Islet precursor cell (in vitro differentiated cells): ENCODE measurements around the gene HOXA5.
A peak's percentile ranks its signal among the peaks of the same experiment; 100 is the strongest.

Experiments used
- DNase-seq: peaks from one replicate; pipeline ENCODE4 v3.0.0-alpha.2; 2018

HOXA5 gene

GRCh38 chr7:27143023-27143949 is at the start of gene HOXA5:
Gene HOXA5, minus strand, starts transcription at chr7:27143681. Its CDS starts 74 bp downstream, at chr7:27143607.
- DNase-seq: peak; percentile 87

DNA sequence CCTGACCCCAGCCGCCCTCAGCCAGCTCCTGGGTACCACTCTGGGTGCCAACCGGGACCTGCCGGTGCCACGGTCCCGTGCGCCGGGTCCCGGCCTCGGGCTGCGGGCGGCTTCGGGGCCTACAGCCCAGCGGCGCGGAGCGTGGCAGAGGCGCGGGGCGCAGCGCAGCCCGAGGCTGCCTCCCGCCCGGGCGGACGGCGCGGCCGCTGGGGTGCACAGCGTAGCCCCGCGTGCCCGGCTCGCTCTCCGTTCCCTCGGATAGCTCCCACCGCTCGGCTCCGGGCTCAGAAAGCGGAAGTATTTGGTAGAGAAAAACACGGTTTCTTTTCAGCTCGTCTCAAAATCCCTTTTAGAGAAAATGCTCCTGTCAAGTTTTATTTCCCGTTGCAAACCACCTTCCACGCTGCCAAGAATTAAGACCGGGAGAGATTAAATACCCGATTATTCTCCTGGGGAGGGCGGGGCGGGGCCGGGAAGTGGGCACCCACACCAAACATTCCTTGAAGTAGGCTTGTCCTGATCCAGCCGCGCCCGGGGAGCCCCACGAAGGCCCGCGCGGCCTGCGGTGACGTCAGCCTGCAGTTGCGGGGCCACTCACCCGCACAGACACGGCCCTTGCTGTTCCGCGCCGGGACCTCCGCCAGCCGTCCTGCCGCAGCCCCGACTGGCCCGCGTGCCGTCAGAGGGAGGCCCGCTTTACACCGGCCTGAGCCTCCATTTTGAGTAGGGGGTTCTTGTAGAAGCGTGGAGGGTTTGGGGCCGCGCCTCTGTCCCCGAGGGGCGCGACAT is 49.3 kb upstream of the HOXA5 start:
- DNase-seq: peak; percentile 57

GRCh38 chr7:27191833-27192545 is 48.5 kb upstream of the HOXA5 start:
- DNase-seq: peak; percentile 74

DNA sequence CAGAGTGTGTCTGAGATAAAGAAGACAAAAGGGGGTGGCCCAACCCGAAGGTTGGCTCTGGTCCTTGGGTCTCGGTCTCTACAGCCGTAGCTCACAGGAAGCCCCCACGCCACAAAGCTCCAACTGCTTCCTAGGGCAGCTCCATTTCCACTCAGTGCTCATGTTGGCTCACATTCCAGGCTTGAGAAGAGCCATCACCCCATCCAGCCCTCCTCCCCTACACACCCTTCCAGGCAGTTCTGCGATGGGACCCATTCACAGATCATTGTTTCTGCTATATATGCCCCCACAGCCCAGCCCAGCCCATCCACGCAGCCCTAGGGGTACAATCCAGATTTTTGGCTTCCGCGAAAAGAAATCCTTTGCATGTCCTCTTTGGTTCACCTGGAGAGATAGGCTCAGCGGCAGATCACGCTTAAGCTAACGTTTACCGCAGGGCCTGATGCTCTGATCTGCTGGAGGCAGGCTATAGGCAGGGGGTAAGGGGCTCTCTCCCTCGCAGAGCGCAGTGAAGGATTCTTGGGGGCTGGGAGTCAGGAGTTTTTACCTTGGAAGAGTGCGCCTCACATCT is 47.8 kb upstream of the HOXA5 start:
- peak; percentile 52 for DNase-seq

GRCh38 chr7:27189997-27190748 is 46.7 kb upstream of the HOXA5 start:
- peak; percentile 49 for DNase-seq

DNA sequence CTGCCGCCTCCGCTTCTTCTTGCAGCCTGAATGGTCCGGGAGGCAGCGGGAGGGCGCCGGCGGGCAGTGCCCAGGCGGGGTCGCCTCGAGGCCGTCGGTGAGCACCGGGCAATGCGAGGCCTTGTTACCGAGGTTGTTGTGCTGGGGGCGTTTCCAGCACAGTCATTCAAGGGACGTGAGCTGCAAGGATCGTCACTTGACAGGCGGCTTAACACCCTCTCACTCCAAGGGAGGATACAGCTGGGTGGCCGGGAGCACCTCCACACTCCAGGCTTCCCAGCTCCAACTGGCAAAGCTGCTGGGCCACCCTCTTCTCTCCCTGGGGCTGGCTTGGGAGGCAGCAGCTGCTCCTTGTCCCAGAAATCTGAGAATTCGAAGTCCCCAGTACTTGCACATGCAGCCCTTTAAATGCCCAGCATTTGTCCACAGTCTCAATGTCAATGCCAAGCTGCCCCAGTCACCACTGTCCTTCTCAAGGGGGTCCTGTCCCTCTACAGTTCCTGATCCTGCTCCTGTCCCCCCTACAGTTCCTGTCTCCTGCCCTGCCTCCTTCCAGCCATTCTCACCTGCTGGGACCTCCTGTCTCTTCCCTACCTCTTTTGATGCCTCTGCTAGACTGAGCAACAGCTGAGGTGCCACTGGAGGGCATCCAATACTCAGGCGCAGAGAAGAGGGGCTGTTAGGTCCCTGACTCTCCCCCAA is 46.0 kb upstream of the HOXA5 start:
- peak; percentile 72 for DNase-seq

GRCh38 chr7:27188386-27189294 is 45.2 kb upstream of the HOXA5 start:
- DNase-seq: peak; percentile 70

DNA sequence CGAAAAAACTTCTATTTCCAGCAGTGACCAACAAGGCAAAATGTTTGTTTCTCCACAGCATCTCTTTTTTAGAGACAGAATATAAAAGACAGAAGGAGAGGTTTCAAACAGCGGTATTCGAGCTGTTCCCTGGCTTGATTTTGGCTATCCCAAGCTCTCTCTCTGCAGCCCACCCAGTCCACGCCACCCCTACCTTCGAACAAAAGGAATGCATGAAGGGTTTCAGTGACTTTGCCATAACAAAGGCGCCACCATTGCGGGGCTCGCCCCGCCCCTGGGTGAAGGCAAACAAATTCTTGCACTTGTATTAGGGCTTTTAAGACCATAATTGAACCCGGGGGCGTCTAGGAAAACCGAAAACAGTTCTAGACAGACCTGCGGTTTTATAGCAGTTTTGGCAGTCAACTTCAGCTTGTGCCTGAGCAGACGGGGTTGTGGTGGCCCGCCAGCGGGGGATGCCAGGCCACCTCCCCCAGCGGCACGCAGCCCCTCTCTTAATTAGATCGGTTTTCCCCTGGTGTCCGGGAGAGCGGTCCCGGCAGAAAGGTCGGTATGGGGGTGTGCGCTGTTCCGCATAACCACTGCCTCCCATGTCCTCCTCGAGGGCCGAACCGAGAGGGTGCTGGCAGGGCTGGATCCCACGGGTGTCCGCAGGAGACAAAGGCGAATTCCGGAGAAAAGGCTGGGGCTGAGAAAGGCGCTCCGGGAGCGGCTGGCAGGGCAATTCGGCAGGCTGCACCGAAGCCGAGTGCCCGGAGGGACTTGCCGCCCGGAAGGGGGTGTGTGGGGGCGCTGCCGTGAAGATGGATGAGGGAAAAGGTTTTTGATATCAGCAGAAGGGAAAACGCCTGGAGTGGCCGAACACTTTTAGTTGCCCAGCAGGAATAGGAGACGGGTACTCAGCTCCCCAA is 44.2 kb upstream of the HOXA5 start:
- DNase-seq: peak; percentile 73

DNA sequence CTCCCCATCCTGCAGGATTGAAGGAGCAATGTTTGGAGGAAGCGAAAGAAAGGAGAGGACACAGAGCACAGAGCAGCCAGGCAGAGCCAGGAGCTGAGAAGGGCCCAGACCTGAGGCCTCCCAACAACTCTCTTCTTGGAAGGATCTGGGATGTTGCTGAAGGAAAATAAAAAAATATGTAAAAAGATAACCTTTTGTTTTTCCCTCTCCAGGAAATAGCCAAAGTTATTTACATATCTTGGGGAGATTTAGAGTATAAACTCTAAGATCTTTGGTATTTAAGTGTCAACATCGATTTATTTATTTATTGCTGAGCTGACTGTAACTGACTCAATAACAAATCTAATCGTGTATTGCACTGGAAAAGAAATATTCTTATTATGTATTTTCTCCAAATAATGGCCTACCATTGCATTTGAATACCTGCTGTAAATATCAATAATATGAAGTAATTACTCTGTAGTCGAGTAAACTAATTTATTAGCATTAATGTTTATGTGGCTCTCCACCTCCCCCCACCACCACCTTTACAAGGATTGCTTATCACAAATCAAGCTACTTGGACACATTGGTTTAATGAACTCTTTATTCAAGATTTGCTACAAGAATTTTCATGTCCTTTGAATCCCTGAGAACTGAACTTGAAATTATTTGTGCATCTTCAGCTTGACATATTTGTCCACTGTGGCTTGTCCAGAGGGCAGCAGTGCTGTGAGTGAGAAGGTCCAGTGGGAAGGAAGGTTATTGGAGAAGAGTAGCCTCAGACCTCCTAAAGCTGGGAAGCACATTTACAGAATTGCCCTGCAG is 43.4 kb upstream of the HOXA5 start:
- peak; percentile 51 for DNase-seq

GRCh38 chr7:27185854-27186667 is 42.6 kb upstream of the HOXA5 start:
- DNase-seq: peak; percentile 70

- peak; percentile 74 for DNase-seq
These were observed 41.8 kb upstream of the HOXA5 start, which contains the start of gene HOXA11 for GRCh38 chr7:27185013-27185853. Gene HOXA11, minus strand, starts transcription at chr7:27185232. Its CDS starts 88 bp downstream, at chr7:27185144.

- peak; percentile 65 for DNase-seq
These were observed 41.0 kb upstream of the HOXA5 start for GRCh38 chr7:27184337-27185012.

GRCh38 chr7:27183682-27184336 is 40.3 kb upstream of the HOXA5 start:
- peak; percentile 52 for DNase-seq

GRCh38 chr7:27182861-27183681 is 39.6 kb upstream of the HOXA5 start:
- DNase-seq: peak; percentile 89
